GM19025 (cell line): ENCODE results near the gene FBXW7.

ENCODE experiments used
- ATAC-seq: cut with Tn5 transposase; IDR thresholded peaks from one replicate; pipeline ENCODE4 v1.9.1; 2021; ENCODE audit warnings: mild to moderate bottlenecking, low read depth, moderate library complexity; ENCODE audit not compliant: unreplicated experiment

FBXW7 gene, protein sequence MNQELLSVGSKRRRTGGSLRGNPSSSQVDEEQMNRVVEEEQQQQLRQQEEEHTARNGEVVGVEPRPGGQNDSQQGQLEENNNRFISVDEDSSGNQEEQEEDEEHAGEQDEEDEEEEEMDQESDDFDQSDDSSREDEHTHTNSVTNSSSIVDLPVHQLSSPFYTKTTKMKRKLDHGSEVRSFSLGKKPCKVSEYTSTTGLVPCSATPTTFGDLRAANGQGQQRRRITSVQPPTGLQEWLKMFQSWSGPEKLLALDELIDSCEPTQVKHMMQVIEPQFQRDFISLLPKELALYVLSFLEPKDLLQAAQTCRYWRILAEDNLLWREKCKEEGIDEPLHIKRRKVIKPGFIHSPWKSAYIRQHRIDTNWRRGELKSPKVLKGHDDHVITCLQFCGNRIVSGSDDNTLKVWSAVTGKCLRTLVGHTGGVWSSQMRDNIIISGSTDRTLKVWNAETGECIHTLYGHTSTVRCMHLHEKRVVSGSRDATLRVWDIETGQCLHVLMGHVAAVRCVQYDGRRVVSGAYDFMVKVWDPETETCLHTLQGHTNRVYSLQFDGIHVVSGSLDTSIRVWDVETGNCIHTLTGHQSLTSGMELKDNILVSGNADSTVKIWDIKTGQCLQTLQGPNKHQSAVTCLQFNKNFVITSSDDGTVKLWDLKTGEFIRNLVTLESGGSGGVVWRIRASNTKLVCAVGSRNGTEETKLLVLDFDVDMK

DNA sequence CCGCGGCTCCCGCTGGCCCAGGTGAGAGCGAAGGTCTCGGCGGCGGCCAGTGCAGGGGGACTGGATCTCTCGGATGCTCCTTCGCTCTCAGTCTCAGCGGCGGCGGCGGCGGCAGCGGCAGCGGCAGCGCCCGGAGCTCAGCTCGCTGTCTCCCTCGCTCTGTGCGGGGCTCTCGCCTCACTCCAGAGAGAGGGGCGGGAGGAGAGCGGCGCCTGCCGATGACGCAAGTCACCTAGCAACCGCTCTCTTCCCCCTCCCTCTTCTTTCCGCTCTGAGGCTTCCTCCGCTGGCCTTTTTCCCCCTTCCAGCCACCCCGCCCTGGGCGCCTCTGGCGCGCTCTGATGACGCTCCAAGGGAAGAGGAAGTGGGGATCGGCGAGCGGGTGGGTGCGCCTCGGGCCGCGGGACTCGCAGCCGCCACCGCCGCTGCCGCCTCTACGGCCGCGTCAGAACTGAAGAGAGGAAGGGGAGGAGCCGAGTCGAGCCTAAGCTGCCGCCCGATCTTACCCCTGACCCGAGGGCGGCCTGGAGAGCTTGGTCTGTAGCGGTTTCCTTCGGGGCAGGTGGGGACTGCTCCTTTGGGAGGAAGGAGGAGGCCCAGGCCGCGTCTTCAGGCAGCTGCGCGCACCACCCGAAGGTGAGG is at the start of gene FBXW7:
FBXW7 (minus strand) TSS at position 190 of the 642 bp plus-strand sequence. CDS start 124,289 bp downstream, outside the sequence.
- ATAC-seq = peak; percentile 82

DNA sequence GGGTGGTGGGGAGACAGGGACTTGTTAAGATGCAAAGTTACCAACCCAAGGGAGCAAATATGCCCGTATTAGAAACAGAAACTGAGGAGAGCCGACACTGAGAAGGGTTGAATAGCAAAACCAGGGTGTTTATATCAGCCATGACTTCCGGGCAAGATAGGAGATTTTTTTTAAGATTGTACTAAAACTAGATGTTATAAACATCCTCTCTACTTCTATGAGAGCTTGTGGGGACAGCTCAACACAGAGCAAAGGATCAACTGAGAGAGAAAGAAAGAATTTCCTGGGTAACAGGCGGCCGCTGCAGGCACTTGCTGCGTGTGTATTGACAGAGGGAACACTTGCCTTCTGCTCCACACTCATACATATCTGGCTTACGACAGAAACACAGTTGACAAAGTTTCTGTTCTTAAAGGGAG is 49.1 kb upstream of the FBXW7 start:
- peak; percentile 72 for ATAC-seq

DNA sequence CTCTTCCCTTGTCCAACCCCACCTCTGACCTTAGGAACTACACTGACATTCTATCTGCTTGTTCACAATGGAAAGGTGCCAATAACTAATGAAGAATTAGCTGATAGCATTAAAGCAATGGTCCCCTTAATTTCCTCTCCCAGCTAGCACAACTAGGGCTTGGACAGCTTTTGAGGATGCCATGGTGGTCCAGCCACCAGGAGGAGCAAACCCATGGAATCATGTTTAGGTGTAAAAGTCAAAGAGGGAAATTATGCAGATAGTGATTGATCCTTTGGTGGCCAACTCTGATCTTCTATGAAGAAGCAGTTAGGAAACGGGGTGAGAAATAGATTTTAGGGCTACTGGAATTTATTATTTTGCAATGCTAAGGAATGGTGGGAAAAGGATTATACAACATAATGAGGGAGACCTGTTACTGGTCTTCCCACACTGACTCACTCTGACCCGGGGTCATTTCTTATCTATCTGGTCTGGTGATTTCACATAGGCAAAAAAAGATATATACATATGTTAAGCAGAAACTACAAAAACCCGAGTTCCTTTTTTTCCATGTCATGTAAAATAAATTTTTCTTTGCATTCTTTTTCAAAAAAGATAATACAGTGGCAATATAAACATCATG is 45.8 kb upstream of the FBXW7 start:
- no peak for ATAC-seq

DNA sequence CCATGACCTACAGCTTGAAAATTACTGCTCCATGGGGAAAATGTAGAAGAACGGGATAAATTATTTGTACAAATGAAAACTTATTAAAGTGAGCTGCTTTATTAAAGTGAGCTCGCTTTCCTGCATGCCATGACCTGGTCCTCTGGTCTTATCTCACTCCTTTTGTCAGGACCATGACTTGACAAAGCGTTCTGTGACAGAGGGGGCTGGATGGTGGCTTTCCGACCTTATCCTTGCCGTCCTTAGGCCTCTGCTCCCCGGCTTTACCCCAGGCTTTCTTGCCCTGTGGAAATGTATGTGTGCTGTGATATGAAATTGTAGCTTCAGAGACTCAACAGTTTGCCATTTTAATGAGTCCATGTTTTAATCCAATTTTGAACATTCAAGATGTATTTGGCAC is 44.0 kb upstream of the FBXW7 start:
- no peak for ATAC-seq

DNA sequence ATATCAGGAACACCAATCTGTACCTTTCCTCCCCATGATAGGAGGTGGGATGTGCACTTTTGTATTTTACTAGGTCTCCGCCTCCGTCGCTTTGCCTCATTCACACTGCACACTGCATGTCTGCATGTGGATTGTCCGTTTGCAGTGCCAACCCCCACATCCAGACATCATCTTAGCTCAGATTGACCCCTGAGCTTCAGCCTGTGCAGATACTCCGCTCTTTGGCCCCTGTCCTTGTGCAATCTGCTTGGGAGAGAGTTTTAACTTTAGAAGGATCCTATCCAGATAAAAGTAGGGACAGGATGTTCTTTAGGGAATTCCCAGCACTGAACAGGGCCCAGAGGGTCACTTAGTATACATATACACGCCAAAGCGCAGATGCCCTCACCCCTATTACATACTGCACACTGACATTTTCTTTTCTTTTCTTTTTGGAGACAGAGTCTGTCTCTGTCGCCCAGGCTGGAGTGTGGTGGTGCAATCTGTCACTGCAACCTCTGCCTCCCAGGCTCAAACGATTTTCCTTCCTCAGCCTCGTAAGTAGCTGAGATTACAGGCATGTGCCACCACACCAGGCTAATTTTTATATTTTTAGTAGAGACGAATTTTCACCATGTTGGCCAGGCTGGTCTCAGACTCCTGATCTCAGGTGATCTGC is 43.3 kb upstream of the FBXW7 start:
- ATAC-seq = no peak

DNA sequence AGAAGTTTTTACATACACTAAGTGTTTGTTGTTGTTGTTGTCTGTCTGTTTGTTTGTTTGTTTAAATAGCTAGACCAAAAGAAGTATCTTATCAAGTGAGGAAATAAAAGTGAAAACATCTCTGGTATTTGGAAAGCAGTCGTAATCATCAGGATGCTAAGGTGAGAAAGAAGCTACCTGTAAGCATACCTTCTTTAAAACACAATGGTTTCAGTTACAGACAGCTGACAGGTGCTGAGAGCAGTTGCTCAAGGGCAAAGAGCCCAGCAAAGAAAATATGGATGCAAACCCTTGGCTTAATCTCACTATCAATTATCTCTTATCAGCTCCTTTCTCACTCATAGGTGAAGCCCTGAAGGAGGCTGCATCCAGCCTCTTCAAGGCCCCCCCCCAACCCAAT is 42.8 kb upstream of the FBXW7 start:
- ATAC-seq = no peak

DNA sequence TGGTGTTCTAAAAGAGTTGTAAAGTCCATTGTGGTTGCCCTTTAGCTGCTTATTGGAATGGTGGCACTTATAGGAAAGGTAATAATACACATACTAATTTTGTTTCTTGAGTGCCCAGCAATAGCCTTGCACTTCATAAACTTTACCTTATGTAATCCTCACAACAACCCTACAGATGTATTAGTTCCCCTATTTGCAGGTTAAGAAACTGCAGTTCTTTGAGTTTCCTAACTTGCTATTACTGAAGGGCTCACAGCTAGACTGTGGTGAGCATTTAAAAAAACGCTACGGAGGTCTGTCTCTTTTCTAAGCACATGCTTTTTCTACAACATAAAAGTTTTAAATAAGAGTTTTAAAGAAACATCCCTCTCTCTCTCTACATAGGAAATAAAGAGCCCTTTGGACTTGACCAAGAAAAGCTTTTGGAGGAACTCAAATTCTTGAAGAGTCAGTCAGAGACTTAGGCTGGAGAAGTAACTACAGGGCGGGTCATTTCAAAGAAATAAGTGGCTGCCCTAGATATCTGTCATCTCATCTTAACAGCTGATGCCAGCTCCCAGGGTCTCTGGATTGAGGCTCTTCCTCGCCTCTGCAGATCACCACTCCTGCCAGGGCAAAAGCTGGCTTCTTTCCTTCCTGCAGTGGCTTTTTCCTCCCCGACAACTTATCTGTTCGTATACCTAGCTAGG is 42.0 kb upstream of the FBXW7 start:
- ATAC-seq = no peak

DNA sequence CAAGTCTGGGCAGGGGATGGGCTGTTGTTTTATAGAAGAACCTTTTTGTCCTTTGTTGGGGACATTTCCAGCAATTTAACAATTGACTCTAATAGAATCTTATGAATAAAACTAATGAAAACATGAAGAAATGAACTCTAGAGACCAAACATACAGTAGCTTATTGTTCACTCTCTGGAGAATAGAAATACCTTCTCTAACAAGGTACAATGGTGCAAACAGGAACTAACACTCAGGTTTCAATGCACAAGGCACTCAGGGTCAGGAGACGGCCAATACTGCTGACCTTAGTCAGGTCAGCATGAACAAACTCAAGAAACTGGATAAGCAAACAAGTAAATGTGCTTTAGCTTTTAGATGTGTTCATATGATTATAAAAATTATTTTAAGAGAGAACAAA is 39.6 kb upstream of the FBXW7 start:
- ATAC-seq = no peak

DNA sequence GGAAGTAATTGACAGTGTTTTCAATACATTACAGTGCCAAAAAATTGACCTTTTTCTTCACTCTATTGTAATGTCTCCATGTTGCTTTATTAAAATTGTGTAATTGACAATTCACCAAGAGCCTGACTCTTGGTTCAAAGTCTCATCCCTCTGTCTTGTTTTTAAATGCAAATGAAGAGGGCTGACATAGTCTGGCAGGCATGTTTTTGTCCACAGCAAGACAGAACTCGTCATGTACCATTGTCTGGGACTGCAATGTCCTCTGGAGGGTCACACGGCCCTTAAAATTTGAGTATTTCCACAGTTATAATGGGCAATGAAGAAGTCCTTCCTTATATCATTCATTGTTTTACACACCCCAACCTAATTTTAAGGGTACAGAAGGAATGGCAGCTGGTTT is 38.0 kb upstream of the FBXW7 start:
- ATAC-seq = no peak

DNA sequence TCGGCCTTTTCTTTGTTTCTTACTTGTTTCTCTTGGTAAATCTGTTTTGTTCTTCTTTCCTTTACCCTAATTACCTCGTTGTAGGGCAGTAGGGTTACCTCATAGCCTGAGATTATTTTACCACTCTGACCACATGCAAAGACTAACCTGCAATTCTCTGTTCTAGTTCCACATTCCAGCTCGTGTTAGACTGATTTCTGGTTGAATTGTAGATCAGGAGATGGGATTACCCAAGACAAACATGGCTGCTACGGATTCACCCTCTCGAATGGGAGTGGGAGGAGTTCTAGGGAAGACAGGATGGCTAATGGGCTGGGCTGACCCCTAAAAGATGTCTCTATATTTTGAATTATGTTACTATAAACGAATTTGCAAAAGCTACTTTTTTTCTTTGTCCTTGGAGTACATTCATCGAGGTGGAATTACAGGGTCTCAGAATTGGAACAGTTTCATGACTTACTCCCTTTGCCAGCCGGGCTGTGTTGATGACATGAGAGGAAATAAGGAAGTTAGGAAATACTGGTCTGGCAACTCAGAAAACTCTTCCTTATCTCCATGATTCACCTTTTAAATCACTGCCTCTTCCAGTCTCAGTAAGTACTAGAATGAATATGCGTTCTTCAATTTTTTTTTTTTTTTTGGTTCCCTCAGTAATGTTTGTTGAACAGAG is 36.7 kb upstream of the FBXW7 start:
- ATAC-seq = no peak

DNA sequence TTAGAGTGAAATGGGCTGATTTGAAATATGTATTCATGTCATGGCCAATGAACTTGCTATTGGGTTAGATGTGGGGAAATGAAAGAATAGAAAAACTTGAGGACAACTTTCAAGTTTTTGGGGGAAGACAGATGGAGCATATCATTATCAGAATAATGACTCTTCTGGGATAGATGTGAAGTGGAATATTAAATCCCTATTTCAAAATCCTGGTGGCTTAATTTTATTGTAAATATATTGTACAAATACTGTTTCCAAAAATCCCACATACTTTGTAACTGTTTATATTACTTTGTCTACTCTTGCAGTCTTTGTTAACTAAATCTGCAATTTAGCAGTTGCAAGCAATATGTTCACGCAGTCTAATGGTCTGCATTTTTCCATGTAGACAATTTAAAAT is 35.9 kb upstream of the FBXW7 start:
- no peak for ATAC-seq

DNA sequence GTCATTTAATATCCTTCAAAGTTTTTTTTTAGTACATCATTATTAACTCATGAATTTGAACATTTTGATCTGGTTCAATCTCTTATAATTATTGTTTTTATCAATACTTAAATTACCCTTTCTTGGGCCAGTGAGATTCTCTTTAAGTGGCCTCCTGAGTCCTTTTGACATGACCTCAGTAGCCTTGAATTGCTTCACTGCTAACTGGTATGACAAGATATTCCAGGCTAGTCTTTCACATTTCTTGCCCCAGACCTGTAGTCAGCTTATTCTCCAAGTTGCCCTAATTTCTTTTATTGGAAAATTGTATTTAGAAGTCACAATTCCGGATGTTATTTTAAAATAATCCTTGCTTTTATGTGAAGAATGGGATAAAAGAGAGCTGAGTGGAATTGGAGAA is 35.4 kb upstream of the FBXW7 start:
- ATAC-seq = no peak

DNA sequence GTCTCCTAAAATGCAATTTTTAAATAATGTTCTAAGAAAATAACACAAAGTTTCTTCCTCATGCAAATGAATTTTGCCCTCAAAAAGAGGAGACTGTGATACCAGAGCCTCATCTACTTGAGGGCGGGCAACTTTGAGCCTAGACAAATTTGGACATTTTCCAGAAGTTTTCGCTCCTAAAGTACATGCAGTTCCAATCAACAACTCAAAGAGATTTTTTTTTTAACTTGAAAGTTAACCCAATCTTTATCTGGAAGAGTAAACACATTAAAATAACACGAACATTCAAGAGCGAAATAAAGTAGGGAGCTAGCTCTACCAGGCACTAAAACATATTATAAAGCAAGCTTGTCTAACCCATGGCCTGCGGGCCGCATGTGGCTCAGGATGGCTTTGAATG is 29.4 kb upstream of the FBXW7 start:
- ATAC-seq = no peak

DNA sequence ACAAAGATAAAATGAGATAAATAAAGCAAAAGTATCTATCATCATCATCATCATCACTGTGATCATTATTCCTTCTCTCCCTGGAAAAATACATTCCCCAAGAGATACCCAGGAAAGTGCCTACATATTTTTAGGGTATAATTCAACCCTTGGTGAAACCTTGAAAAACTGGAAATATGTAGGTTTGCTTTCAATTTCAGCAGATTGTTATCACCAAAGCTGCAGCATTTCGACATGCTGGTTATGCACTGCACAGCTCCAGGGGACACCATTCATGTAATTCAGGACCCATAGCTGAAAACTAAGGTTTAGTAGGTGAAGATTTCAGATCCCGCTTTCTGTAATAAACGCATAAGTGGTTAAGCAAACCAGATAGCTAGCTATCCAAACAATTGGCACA is 28.4 kb upstream of the FBXW7 start:
- ATAC-seq = no peak

DNA sequence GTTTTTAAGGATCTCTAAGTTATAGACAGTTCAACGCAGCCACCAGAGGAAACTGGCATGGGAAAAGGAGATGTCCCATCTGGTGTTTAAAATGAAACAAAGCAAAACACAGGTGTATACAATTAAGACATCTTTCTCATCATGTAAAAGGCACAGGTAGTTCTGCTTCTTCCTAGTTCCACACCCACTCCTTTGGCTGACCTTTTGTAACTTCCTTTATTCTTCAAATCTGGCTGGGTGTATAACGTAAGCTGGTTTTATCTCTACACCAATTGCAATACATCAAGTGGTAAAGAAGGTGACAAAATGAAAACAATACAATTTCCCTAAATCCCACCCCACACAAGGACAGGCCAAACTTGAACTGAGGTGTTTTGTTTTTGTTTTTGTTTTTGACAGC is 27.3 kb upstream of the FBXW7 start:
- ATAC-seq = no peak

DNA sequence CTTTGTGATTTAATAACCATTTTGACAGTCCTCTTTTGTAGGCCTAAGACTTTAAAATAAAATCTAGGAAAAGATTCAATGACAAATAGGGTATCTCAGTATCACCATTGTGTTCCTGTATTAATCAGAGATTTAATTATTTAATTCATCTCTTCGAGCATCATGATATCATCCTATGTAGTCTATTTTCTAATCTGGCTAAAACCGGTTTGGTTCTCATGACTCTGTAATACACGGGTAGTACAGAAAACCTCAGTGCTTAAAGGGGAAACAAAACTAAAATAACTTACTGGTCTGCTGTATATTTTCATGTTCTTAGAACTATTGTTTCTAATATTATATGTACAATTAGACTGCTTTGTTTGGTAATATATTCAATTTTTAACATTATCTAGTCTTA is 23.7 kb upstream of the FBXW7 start:
- ATAC-seq = no peak

DNA sequence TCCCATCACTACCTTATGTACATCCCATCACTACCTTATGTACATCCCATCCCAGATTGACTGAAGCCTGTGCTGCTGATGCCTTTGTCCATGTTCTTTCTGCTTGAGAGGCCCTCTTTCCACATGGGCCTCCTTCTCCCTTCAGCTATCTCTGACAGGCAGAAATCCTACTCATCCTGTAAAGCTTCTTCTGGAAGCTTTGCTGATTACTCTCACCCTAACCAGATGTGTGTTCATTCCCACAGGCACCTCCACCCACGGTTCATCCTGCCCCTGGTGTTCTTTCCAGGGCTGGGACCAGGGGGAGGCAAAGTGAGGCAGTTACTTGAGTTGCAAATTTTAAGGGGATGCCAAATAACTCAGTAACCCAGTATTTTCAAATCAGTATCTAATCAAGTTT is 22.5 kb upstream of the FBXW7 start:
- no peak for ATAC-seq

DNA sequence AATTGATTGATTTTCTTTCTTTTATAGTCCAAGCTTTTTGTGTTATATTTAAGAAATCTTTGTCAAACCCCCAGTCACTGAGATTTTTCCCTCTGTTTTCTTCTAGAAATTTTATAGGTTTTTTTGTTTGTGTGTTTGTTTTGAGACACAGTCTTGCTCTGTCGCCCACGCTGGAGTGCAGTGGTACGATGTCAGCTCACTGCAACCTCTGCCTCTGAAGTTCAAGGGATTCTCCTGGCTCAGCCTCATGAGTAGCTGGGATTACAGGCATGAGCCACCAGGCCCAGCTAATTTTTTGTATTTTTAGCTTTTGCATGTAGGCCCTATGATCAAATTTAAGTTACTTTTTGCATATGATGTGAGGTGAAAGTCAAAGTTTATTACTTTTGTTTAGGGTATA is 20.9 kb upstream of the FBXW7 start:
- ATAC-seq = no peak

DNA sequence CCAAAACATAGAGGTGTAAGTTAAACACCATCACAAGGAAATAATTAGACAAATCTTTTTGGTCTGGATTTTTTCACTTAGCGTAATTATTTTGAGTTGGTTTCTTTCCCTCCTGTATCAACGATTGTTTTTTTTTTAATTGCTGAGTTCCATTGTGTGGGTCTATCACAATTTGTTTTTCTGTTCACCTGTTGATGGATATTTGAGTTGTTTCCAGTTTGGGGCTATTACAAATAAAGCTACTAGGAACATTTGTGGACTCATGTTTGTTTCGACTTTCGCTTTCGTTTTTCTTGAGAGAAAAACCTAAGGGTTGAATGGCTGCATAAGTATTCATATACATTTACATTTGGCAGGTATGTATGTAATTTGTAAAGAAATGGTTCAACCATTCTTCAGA is 20.4 kb upstream of the FBXW7 start:
- no peak for ATAC-seq

DNA sequence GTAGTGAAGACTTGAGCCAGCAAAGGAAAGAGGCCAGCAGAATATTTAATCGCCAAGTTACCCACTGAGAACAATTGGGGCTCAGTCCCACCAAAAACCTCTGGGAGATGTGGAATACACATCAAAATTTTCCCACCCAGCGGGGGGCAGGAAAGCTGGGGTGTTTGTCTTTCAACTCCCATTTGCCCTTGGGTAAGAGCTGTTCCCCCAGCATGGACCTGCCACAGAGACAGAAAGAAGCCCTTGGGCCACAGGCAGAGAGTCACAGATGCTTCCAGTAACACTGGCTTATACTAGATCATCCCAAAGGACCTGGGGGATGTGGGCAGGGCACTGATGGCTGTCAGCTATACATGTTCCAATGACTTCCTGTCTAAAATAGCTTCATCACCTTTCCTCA is 18.9 kb upstream of the FBXW7 start:
- no peak for ATAC-seq
